A673 (cell line): Measurements from ENCODE around the gene PARP12. TPM values are rescaled to one million over a fixed set of nuclear protein-coding genes. Genes with fewer than 3 reads are reported as not detected.

Experiments used
- BruUV-seq: library from RNA; stranded (reverse); fragments of 400-500 nt; replicated peaks from 2 replicates; lab custom pipeline; 2021; lab: Mats Ljungman, UMichigan
- CTCF ChIA-PET: fragments of 300-600 bp; sonication (Branson Sonifier 250); formaldehyde crosslinking; loops from one replicate; lab custom pipeline; 2022; ENCODE audit warnings: antibody characterized with exemption; lab: Charles Lee
- POLR2A ChIA-PET: fragments of 300-600 bp; sonication (Branson Sonifier 250); formaldehyde crosslinking; loops from one replicate; lab custom pipeline; 2022; ENCODE audit warnings: antibody characterized with exemption; ENCODE audit not compliant: low non-redundant PET; lab: Charles Lee
- DNase-seq: peaks from one replicate; pipeline ENCODE4 v3.0.0-alpha.2; 2015; ENCODE audit warnings: low spot score
- H3K27ac ChIP-seq: fragments of 200-600 bp; sonication (generic); 2 replicates; pipeline ENCODE4 v1.5.1; 2016; ENCODE audit warnings: mixed run types, low read depth, mild to moderate bottlenecking, mixed read lengths, antibody characterized with exemption, low read length; ENCODE audit not compliant: poor library complexity, severe bottlenecking
- H3K27me3 ChIP-seq: fragments of 200-600 bp; sonication (generic); replicated peaks from 2 replicates; pipeline ENCODE4 v1.6.1; 2017; ENCODE audit warnings: mixed run types, low read depth, mild to moderate bottlenecking, mixed read lengths, antibody characterized with exemption, low read length; ENCODE audit not compliant: insufficient read depth, poor library complexity
- H3K36me3 ChIP-seq: fragments of 200-600 bp; sonication (generic); 2 replicates; pipeline ENCODE4 v1.6.1; 2016; ENCODE audit warnings: mixed run types, mild to moderate bottlenecking, mixed read lengths, antibody characterized with exemption, low read length; ENCODE audit not compliant: insufficient read depth, poor library complexity, severe bottlenecking
- H3K4me1 ChIP-seq: fragments of 200-600 bp; sonication (generic); 2 replicates; pipeline ENCODE4 v1.6.1; 2017; ENCODE audit warnings: mixed run types, mild to moderate bottlenecking, mixed read lengths, antibody characterized with exemption, low read length; ENCODE audit not compliant: insufficient read depth, poor library complexity, severe bottlenecking
- H3K4me3 ChIP-seq: fragments of 200-600 bp; sonication (generic); 2 replicates; pipeline ENCODE4 v1.5.1; 2016; ENCODE audit warnings: low read depth, mixed run types, mild to moderate bottlenecking, mixed read lengths, low read length; ENCODE audit not compliant: poor library complexity, severe bottlenecking
- H3K9me3 ChIP-seq: fragments of 200-600 bp; sonication (generic); 2 replicates; pipeline ENCODE4 v1.6.1; 2016; ENCODE audit warnings: mixed run types, low read depth, mild to moderate bottlenecking, mixed read lengths, antibody characterized with exemption, low read length; ENCODE audit not compliant: poor library complexity, severe bottlenecking
- EZH2 ChIP-seq: fragments of 200-600 bp; sonication (generic); IDR thresholded peaks from 2 replicates; pipeline ENCODE4 v1.6.1; 2017; ENCODE audit warnings: borderline replicate concordance, low read depth, mild to moderate bottlenecking, mixed read lengths, antibody characterized with exemption, low read length; ENCODE audit not compliant: poor library complexity, severe bottlenecking
- intact Hi-C: fragments of 100-400 bp; cut with micrococcal nuclease; formaldehyde crosslinking; loops from one replicate; pipeline ENCODE4 v1.10.0; 2022; ENCODE audit not compliant: unreplicated experiment
- total RNA-seq: library from RNA; stranded (reverse); gene quantifications from 2 replicates; pipeline ENCODE4 v1.2.3, GENCODE V29; 2021
- TF ChIP-seq, protein P1 (sequence below): fragments of 300-800, 200-600 bp; sonication (generic); conservative IDR thresholded peaks from 2 replicates; pipeline ENCODE4 v1.5.1; 2017; ENCODE audit warnings: low read depth, mild to moderate bottlenecking, antibody characterized with exemption, low read length, moderate library complexity, mixed read lengths

PARP12 gene
- total RNA-seq, 1 experiment from 2014 or later, result 17.8 TPM

DNA sequence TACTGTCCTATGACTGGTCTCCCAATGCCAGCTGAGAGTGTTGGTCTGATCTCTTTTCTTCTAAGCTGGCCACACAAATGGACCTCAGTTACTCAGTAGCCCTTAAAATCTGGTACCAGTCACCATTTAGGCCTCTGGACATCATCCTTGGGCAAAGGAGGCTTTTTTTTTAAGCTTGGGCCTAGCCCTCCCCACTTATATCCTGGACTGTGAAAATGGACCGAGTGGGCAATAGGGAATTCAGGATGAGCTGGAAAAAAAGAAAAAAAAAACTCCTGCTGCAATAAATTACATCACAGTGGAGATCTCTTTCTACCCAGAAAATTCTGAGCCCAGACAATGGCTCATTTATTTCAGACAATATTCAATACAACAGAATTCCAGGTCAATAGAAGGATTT, 68.4 kb downstream of the PARP12 start:
- intact Hi-C loops, result no loop called here
- Histone ChIP-seq H3K4me1 (no peaks in the 10 kb centered on the region), H3K27me3 (no peaks in the 10 kb centered on the region), H3K4me3 (no peak overlapping the region), H3K36me3 (no peaks in the 10 kb centered on the region), H3K9me3 (no peaks in the 10 kb centered on the region), H3K27ac (no peak overlapping the region)
- no TSS peak for BruUV-seq
- CTCF ChIA-PET, result no interaction called here
- DNase-seq, result no peak
- POLR2A ChIA-PET, result no interaction called here
- TF ChIP-seq, protein P1, sequence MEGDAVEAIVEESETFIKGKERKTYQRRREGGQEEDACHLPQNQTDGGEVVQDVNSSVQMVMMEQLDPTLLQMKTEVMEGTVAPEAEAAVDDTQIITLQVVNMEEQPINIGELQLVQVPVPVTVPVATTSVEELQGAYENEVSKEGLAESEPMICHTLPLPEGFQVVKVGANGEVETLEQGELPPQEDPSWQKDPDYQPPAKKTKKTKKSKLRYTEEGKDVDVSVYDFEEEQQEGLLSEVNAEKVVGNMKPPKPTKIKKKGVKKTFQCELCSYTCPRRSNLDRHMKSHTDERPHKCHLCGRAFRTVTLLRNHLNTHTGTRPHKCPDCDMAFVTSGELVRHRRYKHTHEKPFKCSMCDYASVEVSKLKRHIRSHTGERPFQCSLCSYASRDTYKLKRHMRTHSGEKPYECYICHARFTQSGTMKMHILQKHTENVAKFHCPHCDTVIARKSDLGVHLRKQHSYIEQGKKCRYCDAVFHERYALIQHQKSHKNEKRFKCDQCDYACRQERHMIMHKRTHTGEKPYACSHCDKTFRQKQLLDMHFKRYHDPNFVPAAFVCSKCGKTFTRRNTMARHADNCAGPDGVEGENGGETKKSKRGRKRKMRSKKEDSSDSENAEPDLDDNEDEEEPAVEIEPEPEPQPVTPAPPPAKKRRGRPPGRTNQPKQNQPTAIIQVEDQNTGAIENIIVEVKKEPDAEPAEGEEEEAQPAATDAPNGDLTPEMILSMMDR, result no peak
- TF ChIP-seq EZH2, result no peak

DNA sequence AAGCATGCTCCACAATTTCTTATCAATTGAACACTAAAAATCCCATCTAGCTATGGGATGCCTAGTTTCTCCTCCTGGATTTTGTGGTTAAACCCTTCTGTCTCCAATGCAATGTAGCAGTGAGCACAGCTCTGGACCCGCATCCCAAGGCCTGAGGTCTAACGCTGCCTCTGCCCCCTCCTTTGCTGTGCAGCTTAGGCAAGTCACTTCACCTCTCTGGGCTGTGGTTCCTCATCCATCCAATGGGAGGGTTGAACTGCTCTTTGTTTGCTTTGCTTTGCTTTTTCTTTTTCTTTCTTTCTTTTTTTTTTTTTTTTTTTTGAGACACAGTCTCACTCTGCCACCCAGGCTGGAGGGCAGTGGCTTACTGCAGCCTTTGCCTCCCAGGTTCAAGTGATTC, 69.2 kb downstream of the PARP12 start:
- BruUV-seq, result no TSS peak
- POLR2A ChIA-PET, result no interaction called here
- CTCF ChIA-PET, result no interaction called here
- H3K27me3 ChIP-seq, result no peaks in the 10 kb centered on the region
- H3K9me3 ChIP-seq, result no peaks in the 10 kb centered on the region
- no peak overlapping the region for H3K27ac ChIP-seq
- DNase-seq, result no peak
- no peaks in the 10 kb centered on the region for H3K4me1 ChIP-seq
- intact Hi-C loops, result no loop called here
- H3K36me3 ChIP-seq, result no peaks in the 10 kb centered on the region
- no peak overlapping the region for H3K4me3 ChIP-seq
- no peak for TF ChIP-seq EZH2
- TF ChIP-seq, protein P1, result no peak

DNA sequence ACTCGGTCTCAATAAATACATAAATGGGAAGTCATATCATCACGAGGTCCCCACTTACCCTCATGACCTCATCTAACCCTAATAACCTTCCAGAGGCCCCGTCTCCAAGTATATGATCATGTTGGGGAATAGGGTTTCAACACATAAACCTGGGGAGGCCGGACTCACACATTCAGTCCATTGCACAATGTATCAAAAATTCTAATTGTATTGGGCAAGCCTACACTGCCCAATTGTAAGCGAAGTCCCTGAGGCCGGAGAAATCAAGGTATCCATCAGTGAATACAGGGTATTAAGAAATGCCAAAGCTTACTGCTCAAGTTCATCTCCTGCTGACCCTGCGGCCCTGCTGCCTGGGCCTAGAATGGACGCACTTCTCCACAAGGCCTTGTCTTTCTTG, 69.6 kb downstream of the PARP12 start:
- BruUV-seq, result no TSS peak
- no peak for DNase-seq
- Histone ChIP-seq H3K36me3 (no peaks in the 10 kb centered on the region), H3K9me3 (no peaks in the 10 kb centered on the region), H3K4me1 (no peaks in the 10 kb centered on the region), H3K27me3 (no peaks in the 10 kb centered on the region), H3K27ac (no peak overlapping the region), H3K4me3 (no peak overlapping the region)
- POLR2A ChIA-PET, result no interaction called here
- CTCF ChIA-PET, result no interaction called here
- intact Hi-C loops, result no loop called here
- no peak for TF ChIP-seq EZH2
- TF ChIP-seq, protein P1, result no peak
